ENCODE measurements around the gene SERTM2.

- TF ChIP-seq, protein P1, sequence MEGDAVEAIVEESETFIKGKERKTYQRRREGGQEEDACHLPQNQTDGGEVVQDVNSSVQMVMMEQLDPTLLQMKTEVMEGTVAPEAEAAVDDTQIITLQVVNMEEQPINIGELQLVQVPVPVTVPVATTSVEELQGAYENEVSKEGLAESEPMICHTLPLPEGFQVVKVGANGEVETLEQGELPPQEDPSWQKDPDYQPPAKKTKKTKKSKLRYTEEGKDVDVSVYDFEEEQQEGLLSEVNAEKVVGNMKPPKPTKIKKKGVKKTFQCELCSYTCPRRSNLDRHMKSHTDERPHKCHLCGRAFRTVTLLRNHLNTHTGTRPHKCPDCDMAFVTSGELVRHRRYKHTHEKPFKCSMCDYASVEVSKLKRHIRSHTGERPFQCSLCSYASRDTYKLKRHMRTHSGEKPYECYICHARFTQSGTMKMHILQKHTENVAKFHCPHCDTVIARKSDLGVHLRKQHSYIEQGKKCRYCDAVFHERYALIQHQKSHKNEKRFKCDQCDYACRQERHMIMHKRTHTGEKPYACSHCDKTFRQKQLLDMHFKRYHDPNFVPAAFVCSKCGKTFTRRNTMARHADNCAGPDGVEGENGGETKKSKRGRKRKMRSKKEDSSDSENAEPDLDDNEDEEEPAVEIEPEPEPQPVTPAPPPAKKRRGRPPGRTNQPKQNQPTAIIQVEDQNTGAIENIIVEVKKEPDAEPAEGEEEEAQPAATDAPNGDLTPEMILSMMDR (IDR thresholded peaks at IDR 0.05): peak; percentile 68
- no peak for TF ChIP-seq EZH2 (IDR thresholded peaks at IDR 0.05)
- no peak for TF ChIP-seq EZH2phosphoT487 (IDR thresholded peaks at IDR 0.05)
Observed at GRCh38 chrX:111568354-111568753, 56.9 kb downstream of the SERTM2 start.
